Jurkat, Clone E6-1 (cell line): ENCODE data around the gene RADX. TPM values are rescaled to one million over a fixed set of nuclear protein-coding genes. Genes with fewer than 3 reads are reported as not detected.
A peak's percentile ranks its signal among the peaks of the same experiment; 100 is the strongest.
"Not testable (repeated sequence)": the region's sequence is repeated elsewhere in the genome, so short reads cannot be mapped to it uniquely, and the experiment has no call there.

ENCODE experiments used
- DNase-seq: peaks from one replicate; pipeline ENCODE4 v3.0.0-alpha.2; 2011; ENCODE audit warnings: low read depth, low spot score
- H3K4me3 ChIP-seq: 2 replicates; pipeline ENCODE4 v1.5.1; 2011; ENCODE audit warnings: mild to moderate bottlenecking, low read length, control low read depth, moderate library complexity
- polyA plus RNA-seq: library from polyadenylated mRNA; unstranded; fragments of >200 nt; gene quantifications from one replicate; pipeline ENCODE4 v1.2.1, GENCODE V29; 2012; ENCODE audit warnings: missing spikeins; ENCODE audit not compliant: insufficient read length, insufficient read depth

RADX gene
- 12.1 TPM for polyA plus RNA-seq

GRCh38 chrX:106611679-106612392, at the start of gene RADX:
Gene RADX, plus strand, starts transcription at chrX:106611978. Its CDS starts 103 bp downstream, at chrX:106612081.
- H3K4me3 ChIP-seq, result peak within 1 kb of the TSS; percentile 74

GRCh38 chrX:106564986-106565385, 46.8 kb upstream of the RADX start:
- H3K4me3 ChIP-seq, result no peak overlapping the region
- DNase-seq, result no peak

More at GRCh38 chrX:106611679-106612392, at the start of gene RADX:
- peak; percentile 86 for DNase-seq

GRCh38 chrX:106566362-106566761, 45.4 kb upstream of the RADX start:
- no peak for DNase-seq
- H3K4me3 ChIP-seq, result no peak overlapping the region

- DNase-seq, result no peak
- H3K4me3 ChIP-seq, result no peak overlapping the region
Measured at GRCh38 chrX:106581856-106582255, 29.9 kb upstream of the RADX start.

DNA sequence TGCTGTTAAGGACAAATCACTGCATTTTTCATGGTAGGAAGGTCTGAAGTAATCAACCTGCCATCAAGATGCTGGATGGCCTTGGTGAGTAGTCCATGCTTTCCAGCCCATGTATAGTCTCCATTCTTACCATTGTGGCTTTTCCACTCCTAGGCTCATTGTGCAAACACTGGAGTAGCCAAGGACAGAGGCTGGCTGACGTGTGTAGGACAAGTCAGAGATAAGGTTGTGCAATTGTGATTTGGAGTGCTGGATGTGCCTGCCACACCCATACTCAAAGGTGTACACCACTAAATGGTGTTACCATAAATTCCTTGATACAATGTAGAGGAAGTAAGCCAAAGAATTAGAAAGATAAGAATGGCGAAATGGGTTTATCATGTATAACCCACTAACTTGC, 26.3 kb upstream of the RADX start:
- no peak overlapping the region for H3K4me3 ChIP-seq

GRCh38 chrX:106588801-106589200, 23.0 kb upstream of the RADX start:
- DNase-seq, result no peak
- no peak overlapping the region for H3K4me3 ChIP-seq

More for the DNA sequence above, 26.3 kb upstream of the RADX start:
- no peak for DNase-seq

DNA sequence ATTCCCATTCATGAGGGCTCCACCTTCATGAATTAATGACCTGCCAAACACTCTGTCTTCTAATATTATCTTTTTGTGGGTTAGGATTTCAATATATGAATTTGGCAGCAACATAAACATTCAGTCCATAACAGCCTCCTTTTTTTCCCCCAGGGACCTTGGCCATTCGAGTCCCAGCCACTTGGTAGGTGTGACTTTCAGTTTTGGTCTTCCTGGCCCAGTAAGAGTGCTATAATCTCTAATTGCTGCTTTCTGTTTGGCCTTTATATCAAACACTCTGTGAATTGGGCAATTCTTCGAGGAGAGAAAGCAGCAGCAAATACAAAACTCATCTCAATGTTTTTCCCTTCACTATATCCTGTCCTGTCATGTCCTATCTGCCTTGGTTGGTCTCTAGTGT, 12.4 kb upstream of the RADX start:
- DNase-seq, result no peak
- H3K4me3 ChIP-seq, result no peak overlapping the region

DNA sequence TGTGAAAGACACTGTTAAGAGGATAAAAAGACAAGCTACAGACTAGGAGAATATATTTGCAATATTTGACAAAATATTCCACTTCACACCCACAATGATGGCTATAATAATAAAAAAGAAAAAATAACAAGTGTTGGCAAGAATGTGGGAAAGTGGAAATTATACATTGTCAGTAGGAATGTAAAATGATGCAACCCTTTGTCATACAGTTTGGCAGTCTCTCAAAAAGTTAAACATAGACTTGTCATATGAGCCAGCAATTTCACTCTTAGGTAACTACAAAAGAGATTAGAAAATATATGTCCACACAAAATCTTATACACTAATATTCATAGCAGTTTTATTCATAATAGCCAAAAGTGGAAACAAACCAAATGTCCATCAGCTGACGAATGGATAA, 5.2 kb upstream of the RADX start:
- no peak for DNase-seq
- no peak overlapping the region for H3K4me3 ChIP-seq

- no peak for DNase-seq
- no peak overlapping the region for H3K4me3 ChIP-seq
Measured at GRCh38 chrX:106608016-106608415, 3.8 kb upstream of the RADX start.

- no peak for DNase-seq
- peak overlapping the region; percentile 74 for H3K4me3 ChIP-seq
Measured at GRCh38 chrX:106611317-106611678, 480 bp upstream of the RADX start.

GRCh38 chrX:106612393-106612763, 600 bp downstream of the RADX start:
- DNase-seq, result no peak
- peak overlapping the region; percentile 74 for H3K4me3 ChIP-seq

GRCh38 chrX:106613277-106613676, 1.5 kb downstream of the RADX start:
- H3K4me3 ChIP-seq, result peak overlapping the region; percentile 74

DNA sequence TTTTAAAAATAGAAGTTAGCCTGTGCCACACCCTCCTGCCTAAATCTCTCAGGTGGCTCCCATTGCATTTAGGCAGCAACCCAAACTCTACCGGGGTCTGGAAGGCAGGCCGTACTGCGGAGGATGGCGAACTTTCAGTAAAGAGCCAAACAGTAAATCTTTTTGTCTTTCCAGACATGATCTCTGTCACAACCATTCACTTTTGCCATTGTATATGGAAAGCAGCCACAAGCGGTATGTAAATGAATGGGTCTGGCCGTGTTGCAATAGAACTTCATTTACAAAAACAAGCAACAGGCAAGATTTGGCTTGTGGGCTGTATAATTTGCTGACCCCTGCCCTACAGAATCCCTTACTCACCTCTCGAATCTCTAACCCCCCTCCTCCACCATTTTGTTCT, 3.3 kb downstream of the RADX start:
- DNase-seq, result no peak
- no peak overlapping the region for H3K4me3 ChIP-seq

More at GRCh38 chrX:106613277-106613676, 1.5 kb downstream of the RADX start:
- no peak for DNase-seq

GRCh38 chrX:106619797-106620196, 8.0 kb downstream of the RADX start:
- no peak overlapping the region for H3K4me3 ChIP-seq
- no peak for DNase-seq

- no peak overlapping the region for H3K4me3 ChIP-seq
- no peak for DNase-seq
Measured at GRCh38 chrX:106621836-106622235, 10.1 kb downstream of the RADX start.

DNA sequence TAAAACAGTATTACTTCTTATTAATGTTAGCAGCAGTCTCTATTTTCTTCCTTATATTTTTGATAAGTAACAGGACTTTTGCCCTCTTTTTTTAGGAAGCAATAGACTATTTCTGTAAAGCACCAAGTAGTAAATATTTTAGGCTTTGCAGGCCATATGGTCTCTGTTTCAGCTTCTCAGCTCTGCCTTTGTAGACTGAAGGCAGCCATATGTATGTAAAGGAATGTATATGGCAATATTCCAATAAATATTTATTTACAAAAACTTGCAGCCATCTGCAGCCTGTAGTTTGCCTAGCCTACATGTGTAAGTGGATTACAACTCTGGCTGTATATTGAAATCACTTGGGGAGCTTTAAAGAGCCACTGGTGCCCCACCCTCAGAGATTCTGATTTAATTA, 15.0 kb downstream of the RADX start:
- no peak for DNase-seq
- H3K4me3 ChIP-seq, result no peak overlapping the region

GRCh38 chrX:106631615-106632014, 19.8 kb downstream of the RADX start:
- no peak overlapping the region for H3K4me3 ChIP-seq
- DNase-seq, result no peak

DNA sequence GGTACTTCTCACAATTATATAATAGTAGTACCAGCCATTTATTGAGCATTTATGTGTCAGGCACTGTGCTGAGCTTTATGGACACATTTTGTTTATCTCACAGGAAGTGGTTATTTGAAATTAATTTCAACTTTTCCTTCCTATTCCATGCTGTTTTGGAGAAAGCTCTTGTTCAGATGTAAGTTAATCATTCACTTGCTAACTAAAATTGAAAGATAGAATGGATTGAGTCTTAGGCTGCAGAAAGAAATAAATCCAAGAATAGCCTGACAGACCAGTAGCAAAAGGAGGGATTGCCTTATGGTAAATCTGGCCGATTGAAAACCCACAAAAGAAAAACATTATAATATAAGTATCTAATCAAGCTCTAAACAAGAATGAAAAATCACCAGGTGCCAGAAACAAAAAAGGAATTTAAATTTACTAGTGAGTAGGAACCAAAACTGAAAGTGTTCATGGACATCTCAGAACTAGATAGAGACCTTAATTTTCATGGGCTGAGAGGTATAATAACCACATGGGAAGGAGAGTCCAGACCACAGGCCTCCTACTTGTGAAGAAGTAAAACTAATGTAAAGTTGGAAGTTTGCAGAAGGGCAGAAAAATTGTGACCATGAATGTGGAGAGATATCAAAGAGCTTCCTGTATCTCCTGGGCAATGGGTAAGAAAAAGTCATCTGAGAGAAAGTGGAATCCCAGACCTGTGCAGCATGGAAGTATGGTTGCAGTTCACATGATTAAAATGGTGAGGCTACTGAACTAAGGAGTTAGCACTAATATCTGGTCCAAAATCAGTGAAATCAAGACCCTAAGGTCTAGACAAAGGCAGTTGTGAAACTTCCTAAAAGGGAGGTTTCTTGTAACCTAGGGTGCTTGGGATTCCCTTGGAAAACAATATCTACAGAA, 38.0 kb downstream of the RADX start:
- no peak overlapping the region for H3K4me3 ChIP-seq
- DNase-seq, result no peak

DNA sequence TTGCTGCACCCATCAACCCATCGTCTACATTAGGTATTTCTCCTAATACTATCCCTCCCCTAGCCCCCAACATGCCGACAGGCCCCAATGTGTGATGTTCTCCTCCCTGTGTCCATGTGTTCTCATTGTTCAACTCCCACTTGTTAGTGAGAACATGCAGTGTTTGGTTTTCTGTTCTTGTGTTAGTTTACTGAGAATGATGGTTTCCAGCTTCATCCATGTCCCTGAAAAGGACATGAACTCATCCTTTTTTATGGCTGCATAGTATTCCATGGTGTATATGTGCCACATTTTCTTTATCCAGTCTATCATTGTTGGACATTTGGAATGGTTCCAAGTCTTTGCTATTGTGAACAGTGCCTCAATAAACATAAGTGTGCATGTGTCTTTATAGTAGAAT, 41.8 kb downstream of the RADX start:
- not testable (repeated sequence) for H3K4me3 ChIP-seq, DNase-seq

- no peak for DNase-seq
- no peak overlapping the region for H3K4me3 ChIP-seq
Measured at GRCh38 chrX:106670631-106671030, 58.9 kb downstream of the RADX start.
